Activated CD4-positive, alpha-beta T cell treated with anti-CD3 and anti-CD28 coated beads for 36 hours (primary cell): ENCODE data around the gene CD8B. TPM values are rescaled to one million over a fixed set of nuclear protein-coding genes. Genes with fewer than 3 reads are reported as not detected.

ENCODE experiments used
- total RNA-seq, 2 experiments: library from RNA; stranded (reverse); gene quantifications; one replicate each; pipeline ENCODE4 v1.2.3, GENCODE V29; 2021

The CD8B gene
- total RNA-seq, 2 experiments from 2014 or later: 2.1 to 2.3 TPM

Other genes with a start within 250 kb of the CD8B start
- 10 to 100 TPM in 1 of 2 experiments, 1 to 10 TPM in 1; 8.4 to 10.0 TPM for gene RNF103, start 238.0 kb downstream of the CD8B start, total RNA-seq
- 10 to 100 TPM; 35.0 to 44.3 TPM for gene RMND5A, start 141.6 kb downstream of the CD8B start, total RNA-seq
- gene CD8A, start 71.0 kb downstream of the CD8B start, total RNA-seq: 1 to 10 TPM; 1.1 to 1.6 TPM
- under 1 TPM; 0.43 to 0.86 TPM for gene RGPD1, start 80.2 kb upstream of the CD8B start, total RNA-seq
- gene PLGLB1, start 160.0 kb upstream of the CD8B start, total RNA-seq: 1 to 10 TPM; 1.1 to 1.3 TPM